ENCODE data around the gene SPATA25.

DNA sequence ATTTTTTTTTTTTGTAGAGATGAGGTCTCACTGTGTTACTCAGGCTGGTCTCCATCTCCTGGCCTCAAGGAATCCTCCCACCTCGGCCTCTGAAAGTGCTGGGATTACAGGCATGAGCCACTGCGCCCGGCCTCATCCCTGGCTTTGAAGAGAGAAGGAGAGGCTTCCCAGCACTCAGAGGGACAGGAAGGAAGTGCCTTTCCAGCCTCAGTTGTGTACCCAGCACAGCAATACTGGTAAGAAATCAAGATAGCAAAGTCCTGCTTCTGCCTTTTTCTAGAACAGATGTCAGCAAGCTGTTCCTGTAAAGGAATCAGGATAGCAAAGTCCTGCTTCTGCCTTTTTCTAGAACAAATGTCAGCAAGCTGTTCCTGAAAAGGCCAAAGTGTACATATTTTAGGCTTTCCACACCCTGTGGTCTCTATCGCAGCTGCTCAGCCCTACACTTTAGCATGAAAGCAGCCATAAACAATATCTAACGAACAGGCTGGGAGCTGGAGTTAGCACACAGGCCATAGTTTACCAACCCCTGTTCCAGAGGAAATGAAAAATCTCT lies 30.8 kb upstream of the SPATA25 start:
- no peak for TF ChIP-seq POLR2A (IDR thresholded peaks at IDR 0.05)
- peak in 1 of 3 donors; percentile 3 for TF ChIP-seq POLR2AphosphoS5 (IDR thresholded peaks at IDR 0.05)
- TF ChIP-seq EP300 (IDR thresholded peaks at IDR 0.05) = no peak
- TF ChIP-seq, protein P1, sequence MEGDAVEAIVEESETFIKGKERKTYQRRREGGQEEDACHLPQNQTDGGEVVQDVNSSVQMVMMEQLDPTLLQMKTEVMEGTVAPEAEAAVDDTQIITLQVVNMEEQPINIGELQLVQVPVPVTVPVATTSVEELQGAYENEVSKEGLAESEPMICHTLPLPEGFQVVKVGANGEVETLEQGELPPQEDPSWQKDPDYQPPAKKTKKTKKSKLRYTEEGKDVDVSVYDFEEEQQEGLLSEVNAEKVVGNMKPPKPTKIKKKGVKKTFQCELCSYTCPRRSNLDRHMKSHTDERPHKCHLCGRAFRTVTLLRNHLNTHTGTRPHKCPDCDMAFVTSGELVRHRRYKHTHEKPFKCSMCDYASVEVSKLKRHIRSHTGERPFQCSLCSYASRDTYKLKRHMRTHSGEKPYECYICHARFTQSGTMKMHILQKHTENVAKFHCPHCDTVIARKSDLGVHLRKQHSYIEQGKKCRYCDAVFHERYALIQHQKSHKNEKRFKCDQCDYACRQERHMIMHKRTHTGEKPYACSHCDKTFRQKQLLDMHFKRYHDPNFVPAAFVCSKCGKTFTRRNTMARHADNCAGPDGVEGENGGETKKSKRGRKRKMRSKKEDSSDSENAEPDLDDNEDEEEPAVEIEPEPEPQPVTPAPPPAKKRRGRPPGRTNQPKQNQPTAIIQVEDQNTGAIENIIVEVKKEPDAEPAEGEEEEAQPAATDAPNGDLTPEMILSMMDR (IDR thresholded peaks at IDR 0.05) = no peak
